Mammary epithelial cell (primary cell): ENCODE data around the gene FRRS1L.

Experiments
- CTCF ChIP-seq, 2 donors: IDR thresholded peaks in 1 of 2; conservative IDR thresholded peaks in 1 of 2; 2 replicates each; pipeline ENCODE4 v1.5.1; 2011 to 2012; ENCODE audit warnings: inconsistent platforms in 2 of 2, low read length in 2 of 2, mild to moderate bottlenecking in 2 of 2, control low read depth in 1 of 2, low read depth in 1 of 2; ENCODE audit not compliant: insufficient read depth in 1 of 2; ENCODE audit errors: extremely low read depth in 1 of 2
- EZH2 ChIP-seq: IDR thresholded peaks from 2 replicates; pipeline ENCODE4 v1.6.1; 2012; ENCODE audit warnings: low read length, inconsistent platforms, borderline replicate concordance

- TF ChIP-seq CTCF (conservative IDR thresholded peaks at IDR 0.05 in 1 of 2, IDR thresholded peaks at IDR 0.05 in 1 of 2; ENCODE audit: extremely low read depth in 1 of 2, insufficient read depth in 1 of 2, low read depth in 1 of 2, low read length in 2 of 2) (no peak), EZH2 (no peak)
Observed at GRCh38 chr9:109124121-109124520, 42.9 kb downstream of the FRRS1L start.
